ENCODE data around the gene ERGIC3. TPM values are rescaled to one million over a fixed set of nuclear protein-coding genes. Genes with fewer than 3 reads are reported as not detected.
A peak's percentile ranks its signal among the peaks of the same experiment; 100 is the strongest.

Gene ERGIC3
- total RNA-seq, 5 donors from 2014 or later (not counting 1 experiment from before 2014, with no cell fraction given), result 135 to 180 (median 166) TPM

DNA sequence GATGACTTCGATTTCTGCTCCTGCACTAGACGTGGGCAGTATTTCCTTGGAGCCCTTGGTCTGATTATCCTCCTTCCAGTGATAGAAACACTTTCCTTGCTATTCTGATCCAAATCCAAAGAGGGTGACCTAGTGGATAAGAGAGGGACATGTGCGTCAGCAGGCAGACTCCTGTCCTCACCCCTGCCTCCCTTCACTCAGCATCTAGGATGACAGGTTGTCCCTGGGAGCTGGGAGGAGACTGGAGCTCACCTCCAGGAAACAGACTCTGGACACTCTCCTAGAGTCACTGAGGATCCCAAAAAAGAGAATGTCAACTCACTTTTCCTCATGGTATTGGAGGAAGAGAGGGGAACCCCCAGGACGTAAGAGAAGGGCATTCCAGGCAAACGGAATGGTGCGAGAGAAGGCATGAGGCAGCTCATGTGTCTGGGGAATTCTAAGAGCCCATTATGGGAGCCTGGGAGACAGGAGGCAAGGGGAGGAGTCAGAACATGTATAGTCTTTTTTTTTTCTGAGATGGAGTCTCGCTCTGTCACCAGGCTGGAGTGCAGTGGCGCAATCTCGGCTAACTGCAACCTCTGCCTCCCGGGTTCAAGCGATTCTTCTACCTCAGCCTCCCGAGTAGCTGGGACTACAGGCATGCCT is 14.6 kb upstream of the ERGIC3 start:
- 94% methylated on average over 6 of the region's 12 CpGs for WGBS (ENCODE audit: insufficient coverage)
- H3K27ac Mint-ChIP-seq, result no peak overlapping the region

DNA sequence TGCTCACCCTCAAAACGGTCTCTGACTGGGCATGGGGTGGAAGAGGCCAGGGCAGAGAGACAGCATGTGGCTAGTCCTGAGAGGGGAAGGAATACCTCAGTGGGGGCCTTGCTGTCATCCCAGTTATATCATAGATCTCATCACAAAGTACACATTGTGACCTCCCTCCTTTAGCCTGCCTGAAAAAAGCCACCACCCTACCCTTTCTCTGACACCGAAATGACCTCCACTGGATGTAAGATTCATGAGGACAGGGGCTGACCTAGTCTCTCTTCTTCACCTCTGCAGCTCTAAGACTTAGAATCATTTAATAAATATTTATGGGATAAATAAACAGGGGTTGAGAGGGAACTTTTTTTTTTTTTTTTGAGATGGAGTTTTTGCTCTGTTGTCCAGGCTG is 12.3 kb upstream of the ERGIC3 start, which contains the start of gene C20orf173:
Gene C20orf173, minus strand, starts transcription at position 101 of the 400 bp plus-strand sequence. CDS start 279 bp downstream, outside the sequence.
- H3K27me3 ChIP-seq (replicated peaks in 1 of 2; ENCODE audit: control insufficient read depth in 2 of 2, extremely low read depth in 1 of 2, insufficient read depth in 2 of 2, low read length in 1 of 2), result no peaks in the 10 kb centered on the region
- DNase-seq (no peak), ATAC-seq (replicated peaks in 1 of 4) (no peak)
- H3K4me3 ChIP-seq (ENCODE audit: control insufficient read depth in 1 of 2, extremely low read depth in 1 of 2, low read length in 1 of 2), result no peak within 1 kb of the TSS
- Mint-ChIP-seq H3K9me3 (no peaks in the 10 kb centered on the region), H3K27ac (no peak within 1 kb of the TSS), H3K4me1 (no peaks in the 10 kb centered on the region), H3K27me3 (no peaks in the 10 kb centered on the region), H3K36me3 (no peaks in the 10 kb centered on the region), H3K4me3 (no peak within 1 kb of the TSS)
- H3K27ac ChIP-seq (ENCODE audit: low read length), result no peak within 1 kb of the TSS
- POLR2A ChIA-PET, result interaction anchor here in 1 of 2 donors (0.6 kb wide), 1 partner anchor 13 kb away, joined by 3 read pairs; no protein-coding TSS in a partner anchor
- H3K9me3 ChIP-seq, result no peaks in the 10 kb centered on the region
- WGBS (ENCODE audit: insufficient coverage), result no CpG with 5 or more reads among the region's 2 CpGs
- no peaks in the 10 kb centered on the region for H3K36me3 ChIP-seq (ENCODE audit: control insufficient read depth in 2 of 2, extremely low read depth in 1 of 2, insufficient read depth in 1 of 2, low read length in 1 of 2)
- CTCF ChIA-PET, result interaction anchor here (0.7 kb wide), 2 partner anchors 11 to 75 kb away, joined by 3 to 5 read pairs; no protein-coding TSS in a partner anchor
- H3K4me1 ChIP-seq (ENCODE audit: control insufficient read depth in 1 of 2, extremely low read depth in 1 of 2, insufficient read depth in 2 of 2, low read length in 2 of 2), result no peaks in the 10 kb centered on the region

More for the DNA sequence above, 14.6 kb upstream of the ERGIC3 start:
- Histone ChIP-seq H3K4me3 (ENCODE audit: control insufficient read depth in 1 of 2, extremely low read depth in 1 of 2, low read length in 1 of 2) (no peak overlapping the region), H3K27ac (ENCODE audit: low read length) (no peak overlapping the region), H3K4me1 (ENCODE audit: control insufficient read depth in 1 of 2, extremely low read depth in 1 of 2, insufficient read depth in 2 of 2, low read length in 2 of 2) (no peaks in the 10 kb centered on the region), H3K36me3 (ENCODE audit: control insufficient read depth in 2 of 2, extremely low read depth in 1 of 2, insufficient read depth in 1 of 2, low read length in 1 of 2) (no peaks in the 10 kb centered on the region), H3K27me3 (replicated peaks in 1 of 2; ENCODE audit: control insufficient read depth in 2 of 2, extremely low read depth in 1 of 2, insufficient read depth in 2 of 2, low read length in 1 of 2) (no peaks in the 10 kb centered on the region), H3K9me3 (no peaks in the 10 kb centered on the region)
- no peaks in the 10 kb centered on the region for H3K9me3 Mint-ChIP-seq
- ATAC-seq (replicated peaks in 1 of 4) (no peak), DNase-seq (no peak)
- H3K27me3 Mint-ChIP-seq, result no peaks in the 10 kb centered on the region
- no peak overlapping the region for H3K4me3 Mint-ChIP-seq
- ChIA-PET POLR2A (no interaction called here), CTCF (interaction anchor here in 1 of 2 donors (0.6 kb wide), 1 partner anchor 11 kb away, joined by 6 read pairs; no protein-coding TSS in a partner anchor)
- no peaks in the 10 kb centered on the region for H3K36me3 Mint-ChIP-seq
- H3K4me1 Mint-ChIP-seq, result no peaks in the 10 kb centered on the region

DNA sequence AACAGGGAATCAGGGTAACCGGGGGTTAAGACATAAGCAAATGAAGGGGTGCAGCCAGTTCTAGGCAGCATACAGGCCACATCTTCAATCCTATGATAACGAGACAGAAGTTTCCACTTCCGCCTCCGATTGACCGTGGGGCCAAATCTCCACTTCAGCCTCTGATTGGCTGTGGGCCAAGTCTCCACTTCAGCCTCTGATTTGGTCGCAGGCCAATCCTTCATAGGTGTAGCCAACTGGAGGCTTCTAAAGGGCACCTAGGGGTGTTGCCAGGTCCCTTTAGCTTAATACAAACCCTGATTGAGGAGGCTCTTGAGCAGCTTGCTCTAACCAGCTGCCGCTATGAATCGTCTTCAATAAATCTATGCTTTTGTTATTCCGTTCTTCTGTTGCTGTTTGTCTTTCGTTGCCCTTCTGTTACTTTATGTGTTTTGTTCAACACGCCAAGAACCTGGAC is 2.1 kb upstream of the ERGIC3 start:
- CTCF ChIA-PET, result interaction anchor here (0.6 kb wide), 2 partner anchors 67 to 770 kb away, joined by 3 to 5 read pairs; no protein-coding TSS in a partner anchor

DNA sequence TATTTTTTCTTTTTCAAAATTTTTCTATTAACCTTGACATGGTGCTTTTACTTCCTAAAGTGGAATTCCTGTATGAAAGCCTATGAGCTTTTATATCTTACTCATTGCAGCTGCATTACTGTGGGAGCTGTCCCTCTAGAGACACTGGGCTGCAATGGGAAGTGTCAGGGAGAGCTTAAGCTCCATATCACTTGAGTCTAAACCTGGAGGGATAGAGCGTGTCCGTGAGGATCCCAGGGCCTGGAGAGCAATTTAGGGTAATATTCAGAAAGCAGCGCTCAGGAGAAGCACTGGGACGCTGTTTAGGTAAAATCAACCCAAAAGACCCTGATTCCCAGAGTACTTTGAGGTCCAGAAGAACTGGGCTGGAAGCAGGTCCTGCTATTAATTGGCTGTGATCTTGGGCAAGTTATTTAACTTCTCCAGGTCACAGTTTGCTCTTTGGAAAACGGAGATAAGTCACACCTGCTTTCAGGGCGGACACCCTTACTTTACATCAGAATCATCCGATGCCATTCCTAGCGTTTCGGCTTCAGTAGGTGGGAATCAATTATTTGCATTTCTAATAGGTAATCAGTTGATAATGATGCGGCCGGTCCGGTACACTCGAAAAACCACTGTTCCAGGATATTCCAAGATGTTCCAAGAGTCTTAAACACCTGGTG is 628 bp upstream of the ERGIC3 start:
- peaks cover 10% of the 10 kb centered on the region for H3K36me3 Mint-ChIP-seq
- no peaks in the 10 kb centered on the region for H3K27me3 Mint-ChIP-seq
- H3K27me3 ChIP-seq (replicated peaks in 1 of 2; ENCODE audit: control insufficient read depth in 2 of 2, extremely low read depth in 1 of 2, insufficient read depth in 2 of 2, low read length in 1 of 2), result no peaks in the 10 kb centered on the region
- 43% methylated on average over 6 of the region's 13 CpGs for WGBS (ENCODE audit: insufficient coverage)
- peaks cover 17 to 26% (median 25%) of the 10 kb centered on the region in 3 donors for H3K4me1 Mint-ChIP-seq
- H3K27ac ChIP-seq (ENCODE audit: low read length), result no peak overlapping the region
- ChIA-PET POLR2A (no interaction called here), CTCF (interaction anchor here in 1 of 2 donors (0.5 to 1.6 kb wide), 3 partner anchors 60 to 278 kb away, joined by 4 to 6 read pairs (median 4); no protein-coding TSS in a partner anchor)
- peaks cover 0 to 5% of the 10 kb centered on the region in 2 donors for H3K36me3 ChIP-seq (ENCODE audit: control insufficient read depth in 2 of 2, extremely low read depth in 1 of 2, insufficient read depth in 1 of 2, low read length in 1 of 2)
- no peak for ATAC-seq (replicated peaks in 1 of 4)
- no peak for DNase-seq
- H3K9me3 Mint-ChIP-seq, result no peaks in the 10 kb centered on the region
- peaks cover 3 to 16% of the 10 kb centered on the region in 2 experiments for H3K4me1 ChIP-seq (ENCODE audit: control insufficient read depth in 1 of 2, extremely low read depth in 1 of 2, insufficient read depth in 2 of 2, low read length in 2 of 2)
- H3K9me3 ChIP-seq, result no peaks in the 10 kb centered on the region
- peak overlapping the region in 1 of 2 donors; percentile 82 for H3K27ac Mint-ChIP-seq
- H3K4me3 Mint-ChIP-seq, result peak overlapping the region; percentile 83 to 88 (median 86)
- peak overlapping the region; percentile 81 to 83 for H3K4me3 ChIP-seq (ENCODE audit: control insufficient read depth in 1 of 2, extremely low read depth in 1 of 2, low read length in 1 of 2)

More for the DNA sequence above, 2.1 kb upstream of the ERGIC3 start:
- ATAC-seq (replicated peaks in 1 of 4) (no peak), DNase-seq (peak in 9 of 35 experiments; percentile 6 to 49 (median 10))
- H3K9me3 Mint-ChIP-seq, result no peaks in the 10 kb centered on the region
- POLR2A ChIA-PET, result no interaction called here
- peak overlapping the region in 1 of 3 donors; percentile 31 for H3K4me3 Mint-ChIP-seq
- H3K27me3 ChIP-seq (replicated peaks in 1 of 2; ENCODE audit: control insufficient read depth in 2 of 2, extremely low read depth in 1 of 2, insufficient read depth in 2 of 2, low read length in 1 of 2), result no peaks in the 10 kb centered on the region
- 79% methylated on average over 10 of the region's 11 CpGs for WGBS (ENCODE audit: insufficient coverage)
- H3K4me1 ChIP-seq (ENCODE audit: control insufficient read depth in 1 of 2, extremely low read depth in 1 of 2, insufficient read depth in 2 of 2, low read length in 2 of 2), result peaks cover 3 to 16% of the 10 kb centered on the region in 2 experiments
- no peak overlapping the region for H3K4me3 ChIP-seq (ENCODE audit: control insufficient read depth in 1 of 2, extremely low read depth in 1 of 2, low read length in 1 of 2)
- H3K36me3 Mint-ChIP-seq, result peaks cover 10% of the 10 kb centered on the region
- no peak overlapping the region for H3K27ac ChIP-seq (ENCODE audit: low read length)
- H3K27ac Mint-ChIP-seq, result no peak overlapping the region
- peaks cover 0 to 3% of the 10 kb centered on the region in 2 donors for H3K36me3 ChIP-seq (ENCODE audit: control insufficient read depth in 2 of 2, extremely low read depth in 1 of 2, insufficient read depth in 1 of 2, low read length in 1 of 2)
- no peaks in the 10 kb centered on the region for H3K27me3 Mint-ChIP-seq
- no peaks in the 10 kb centered on the region for H3K9me3 ChIP-seq
- H3K4me1 Mint-ChIP-seq, result peaks cover 17 to 26% (median 25%) of the 10 kb centered on the region in 3 donors

DNA sequence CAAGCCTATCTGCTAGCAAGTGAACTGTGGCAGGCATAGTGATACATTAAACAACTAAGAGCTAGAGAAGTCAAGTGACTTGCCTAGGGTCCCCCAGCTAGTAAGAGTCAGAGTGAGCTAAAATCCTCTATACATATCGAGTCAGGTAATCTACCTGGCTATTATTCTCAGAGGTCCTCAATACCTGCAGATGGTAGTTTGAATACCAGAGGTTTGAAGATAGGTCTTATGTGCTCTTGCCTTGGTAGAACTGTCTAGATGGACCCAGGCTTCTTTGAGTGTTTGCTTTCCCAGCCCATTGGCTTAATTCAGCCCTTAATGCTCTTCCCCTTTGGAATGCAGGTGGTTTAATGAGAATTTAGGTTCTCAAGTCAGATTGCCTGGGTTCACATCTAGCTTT is 1.1 kb downstream of the ERGIC3 start:
- Mint-ChIP-seq H3K4me1 (peaks cover 17 to 26% (median 25%) of the 10 kb centered on the region in 3 donors), H3K4me3 (peak overlapping the region; percentile 83 to 88 (median 86)), H3K36me3 (peaks cover 10% of the 10 kb centered on the region), H3K27ac (peak overlapping the region in 1 of 2 donors; percentile 58), H3K27me3 (no peaks in the 10 kb centered on the region), H3K9me3 (no peaks in the 10 kb centered on the region)
- Histone ChIP-seq H3K4me3 (ENCODE audit: control insufficient read depth in 1 of 2, extremely low read depth in 1 of 2, low read length in 1 of 2) (no peak overlapping the region), H3K27ac (ENCODE audit: low read length) (peak overlapping the region; percentile 73), H3K9me3 (no peaks in the 10 kb centered on the region), H3K36me3 (ENCODE audit: control insufficient read depth in 2 of 2, extremely low read depth in 1 of 2, insufficient read depth in 1 of 2, low read length in 1 of 2) (peaks cover 0 to 21% of the 10 kb centered on the region in 2 donors), H3K27me3 (replicated peaks in 1 of 2; ENCODE audit: control insufficient read depth in 2 of 2, extremely low read depth in 1 of 2, insufficient read depth in 2 of 2, low read length in 1 of 2) (no peaks in the 10 kb centered on the region), H3K4me1 (ENCODE audit: control insufficient read depth in 1 of 2, extremely low read depth in 1 of 2, insufficient read depth in 2 of 2, low read length in 2 of 2) (peaks cover 3 to 16% of the 10 kb centered on the region in 2 experiments)
- WGBS (ENCODE audit: insufficient coverage), result no CpG with 5 or more reads among the region's 1 CpG
- CTCF ChIA-PET, result interaction anchor here in 1 of 2 donors (0.6 kb wide), 1 partner anchor 302 kb away, joined by 3 read pairs; no protein-coding TSS in a partner anchor
- POLR2A ChIA-PET, result interaction anchor here (0.5 kb wide), 2 partner anchors 80 to 200 kb away, joined by 4 read pairs; no protein-coding TSS in a partner anchor
- DNase-seq (no peak), ATAC-seq (replicated peaks in 1 of 4) (no peak)

DNA sequence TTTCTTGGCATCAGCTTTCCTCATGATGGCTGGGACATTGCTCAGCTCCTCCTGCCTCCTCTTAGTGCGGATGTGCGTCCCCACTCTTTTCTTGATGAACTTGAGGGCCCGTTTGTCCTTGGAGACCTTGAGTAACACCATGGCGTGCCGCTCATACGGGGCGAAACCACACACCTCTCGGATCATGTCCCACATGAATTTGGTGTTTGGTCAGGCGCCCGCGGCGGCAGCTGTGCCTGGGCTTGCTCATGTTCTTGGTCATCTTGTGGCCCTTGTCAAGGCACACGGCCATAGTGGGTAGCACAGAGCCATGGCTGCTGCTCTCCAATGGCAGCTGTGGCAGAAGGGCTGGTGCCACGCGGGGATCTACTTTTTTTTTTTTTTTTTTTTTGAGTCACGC is 2.6 kb downstream of the ERGIC3 start:
- no peaks in the 10 kb centered on the region for H3K9me3 Mint-ChIP-seq
- Histone ChIP-seq H3K27me3 (replicated peaks in 1 of 2; ENCODE audit: control insufficient read depth in 2 of 2, extremely low read depth in 1 of 2, insufficient read depth in 2 of 2, low read length in 1 of 2) (no peaks in the 10 kb centered on the region), H3K4me1 (ENCODE audit: control insufficient read depth in 1 of 2, extremely low read depth in 1 of 2, insufficient read depth in 2 of 2, low read length in 2 of 2) (peaks cover 3 to 16% of the 10 kb centered on the region in 2 experiments), H3K36me3 (ENCODE audit: control insufficient read depth in 2 of 2, extremely low read depth in 1 of 2, insufficient read depth in 1 of 2, low read length in 1 of 2) (peaks cover 0 to 35% of the 10 kb centered on the region in 2 donors), H3K4me3 (ENCODE audit: control insufficient read depth in 1 of 2, extremely low read depth in 1 of 2, low read length in 1 of 2) (no peak overlapping the region), H3K9me3 (no peaks in the 10 kb centered on the region), H3K27ac (ENCODE audit: low read length) (no peak overlapping the region)
- H3K27ac Mint-ChIP-seq, result no peak overlapping the region
- peaks cover 19% of the 10 kb centered on the region for H3K36me3 Mint-ChIP-seq
- peaks cover 17 to 26% (median 25%) of the 10 kb centered on the region in 3 donors for H3K4me1 Mint-ChIP-seq
- ChIA-PET CTCF (no interaction called here), POLR2A (interaction anchor here in 1 of 2 donors (0.6 kb wide), 1 partner anchor 388 kb away, joined by 4 read pairs; no protein-coding TSS in a partner anchor)
- ATAC-seq (replicated peaks in 1 of 4), result no peak
- no peaks in the 10 kb centered on the region for H3K27me3 Mint-ChIP-seq
- H3K4me3 Mint-ChIP-seq, result no peak overlapping the region
- no peak for DNase-seq
- over 99% methylated on average over 12 of the region's 16 CpGs for WGBS (ENCODE audit: insufficient coverage)
